GM19193 (cell line): ENCODE data around the gene PPP1R26.

ENCODE experiments used
- POLR2A ChIP-seq: IDR thresholded peaks from 4 replicates; pipeline ENCODE4 v1.6.1; 2011; ENCODE audit not compliant: insufficient read depth, insufficient read length; ENCODE audit errors: extremely low read depth

PPP1R26 gene

GRCh38 chr9:135468854-135469521 is 10.6 kb upstream of the PPP1R26 start:
- no peak for TF ChIP-seq POLR2A

- TF ChIP-seq POLR2A: no peak
Measured at GRCh38 chr9:135471791-135472640, 7.6 kb upstream of the PPP1R26 start.

- TF ChIP-seq POLR2A: no peak
Measured at GRCh38 chr9:135473972-135474543, 5.5 kb upstream of the PPP1R26 start.

- TF ChIP-seq POLR2A: no peak
Measured at GRCh38 chr9:135474915-135475314, 4.7 kb upstream of the PPP1R26 start.

GRCh38 chr9:135476561-135477355 is 2.8 kb upstream of the PPP1R26 start:
- no peak for TF ChIP-seq POLR2A

- TF ChIP-seq POLR2A: no peak
Measured at GRCh38 chr9:135478191-135478590, 1.4 kb upstream of the PPP1R26 start.

- TF ChIP-seq POLR2A: no peak
Measured at GRCh38 chr9:135478829-135479468, 633 bp upstream of the PPP1R26 start.

- TF ChIP-seq POLR2A: no peak
Measured at GRCh38 chr9:135480071-135480939, 723 bp downstream of the PPP1R26 start.

- TF ChIP-seq POLR2A: no peak
Measured at GRCh38 chr9:135480940-135481310, 1.3 kb downstream of the PPP1R26 start.

GRCh38 chr9:135482015-135482754 is 2.6 kb downstream of the PPP1R26 start:
- no peak for TF ChIP-seq POLR2A

GRCh38 chr9:135484460-135485277 is 5.1 kb downstream of the PPP1R26 start:
- no peak for TF ChIP-seq POLR2A

- TF ChIP-seq POLR2A: no peak
Measured at GRCh38 chr9:135485385-135485784, 5.8 kb downstream of the PPP1R26 start.

- TF ChIP-seq POLR2A: no peak
Measured at GRCh38 chr9:135485832-135486231, 6.2 kb downstream of the PPP1R26 start.
